ENCODE measurements around the gene ABI1. TPM values are rescaled to one million over a fixed set of nuclear protein-coding genes. Genes with fewer than 3 reads are reported as not detected.

The ABI1 gene
- total RNA-seq, 2 donors from 2014 or later, result 40.6 to 42.2 TPM

GRCh38 chr10:26746061-26746460, 114.7 kb downstream of the ABI1 start:
- Histone ChIP-seq H3K27ac (ENCODE audit: low read depth, low read length) (no peak overlapping the region), H3K9ac (ENCODE audit: extremely low read depth, low read length, poor library complexity, severe bottlenecking) (no peak overlapping the region), H3K9me3 (ENCODE audit: control insufficient read depth, low read length) (no peaks in the 10 kb centered on the region), H3K4me1 (ENCODE audit: control insufficient read depth, insufficient read depth, low read length) (no peaks in the 10 kb centered on the region), H3K4me3 (ENCODE audit: low read length) (no peak overlapping the region), H3K27me3 (ENCODE audit: control insufficient read depth, insufficient read depth, low read length, poor library complexity, severe bottlenecking) (no peaks in the 10 kb centered on the region), H3K36me3 (ENCODE audit: control insufficient read depth, insufficient read depth, low read length) (peaks cover 88% of the 10 kb centered on the region)
- Mint-ChIP-seq H3K4me3 (no peak overlapping the region), H3K36me3 (ENCODE audit: low read depth) (peaks cover 51% of the 10 kb centered on the region), H3K27ac (no peak overlapping the region), H3K4me1 (no peaks in the 10 kb centered on the region), H3K9me3 (no peaks in the 10 kb centered on the region), H3K27me3 (ENCODE audit: insufficient read depth) (no peaks in the 10 kb centered on the region)
- TF ChIP-seq CTCF (conservative IDR thresholded peaks at IDR 0.05), result no peak
- WGBS, 2 experiments (ENCODE audit: insufficient coverage in 1 of 2, insufficient read length in 1 of 2), result 92 to 96% methylated on average over 4 to 5 of the region's 5 CpGs
- no peak for DNase-seq

GRCh38 chr10:26743841-26744240, 116.9 kb downstream of the ABI1 start:
- Histone ChIP-seq H3K27me3 (ENCODE audit: control insufficient read depth, insufficient read depth, low read length, poor library complexity, severe bottlenecking) (no peaks in the 10 kb centered on the region), H3K4me1 (ENCODE audit: control insufficient read depth, insufficient read depth, low read length) (no peaks in the 10 kb centered on the region), H3K36me3 (ENCODE audit: control insufficient read depth, insufficient read depth, low read length) (peaks cover 94% of the 10 kb centered on the region), H3K4me3 (ENCODE audit: low read length) (no peak overlapping the region), H3K9me3 (ENCODE audit: control insufficient read depth, low read length) (no peaks in the 10 kb centered on the region), H3K9ac (ENCODE audit: extremely low read depth, low read length, poor library complexity, severe bottlenecking) (no peak overlapping the region), H3K27ac (ENCODE audit: low read depth, low read length) (no peak overlapping the region)
- Mint-ChIP-seq H3K4me1 (no peaks in the 10 kb centered on the region), H3K4me3 (no peak overlapping the region), H3K36me3 (ENCODE audit: low read depth) (peaks cover 61% of the 10 kb centered on the region), H3K27me3 (ENCODE audit: insufficient read depth) (no peaks in the 10 kb centered on the region), H3K9me3 (no peaks in the 10 kb centered on the region), H3K27ac (no peak overlapping the region)
- 71% methylated on average over 1 of the region's 1 CpG; no CpG with 5 or more reads in 1 of the 2 experiments for WGBS, 2 experiments (ENCODE audit: insufficient coverage in 1 of 2, insufficient read length in 1 of 2)
- DNase-seq, result no peak
- TF ChIP-seq CTCF (conservative IDR thresholded peaks at IDR 0.05), result no peak

- Histone ChIP-seq H3K36me3 (ENCODE audit: control insufficient read depth, insufficient read depth, low read length) (peaks cover 93% of the 10 kb centered on the region), H3K9me3 (ENCODE audit: control insufficient read depth, low read length) (no peaks in the 10 kb centered on the region), H3K4me1 (ENCODE audit: control insufficient read depth, insufficient read depth, low read length) (no peaks in the 10 kb centered on the region), H3K27ac (ENCODE audit: low read depth, low read length) (no peak overlapping the region), H3K27me3 (ENCODE audit: control insufficient read depth, insufficient read depth, low read length, poor library complexity, severe bottlenecking) (no peaks in the 10 kb centered on the region), H3K9ac (ENCODE audit: extremely low read depth, low read length, poor library complexity, severe bottlenecking) (no peak overlapping the region), H3K4me3 (ENCODE audit: low read length) (no peak overlapping the region)
- no peak overlapping the region for H3K4me3 Mint-ChIP-seq
- peaks cover 60% of the 10 kb centered on the region for H3K36me3 Mint-ChIP-seq (ENCODE audit: low read depth)
- no peaks in the 10 kb centered on the region for H3K27me3 Mint-ChIP-seq (ENCODE audit: insufficient read depth)
- TF ChIP-seq CTCF (conservative IDR thresholded peaks at IDR 0.05), result no peak
- no peaks in the 10 kb centered on the region for H3K9me3 Mint-ChIP-seq
- no peaks in the 10 kb centered on the region for H3K4me1 Mint-ChIP-seq
- H3K27ac Mint-ChIP-seq, result no peak overlapping the region
- DNase-seq, result no peak
- 93% methylated on average over 2 of the region's 2 CpGs for WGBS, 2 experiments (ENCODE audit: insufficient coverage in 1 of 2, insufficient read length in 1 of 2)
Observed at GRCh38 chr10:26743091-26743490, 117.7 kb downstream of the ABI1 start.

Measured in endodermal cell (in vitro differentiated cells).